HG03469 (cell line): Measurements from ENCODE around the gene TCEAL3.
"Not testable (repeated sequence)": the region's sequence is repeated elsewhere in the genome, so short reads cannot be mapped to it uniquely, and the experiment has no call there.

Source experiments
- ATAC-seq: cut with Tn5 transposase; IDR thresholded peaks from one replicate; pipeline ENCODE4 v1.9.1; 2021; ENCODE audit warnings: mild to moderate bottlenecking, moderate library complexity, moderate number of reproducible peaks; ENCODE audit not compliant: unreplicated experiment

TCEAL3 gene

GRCh38 chrX:103659460-103659859 lies 51.7 kb downstream of the TCEAL3 start:
- ATAC-seq: not testable (repeated sequence)
